Ammon's horn (tissue), 1 donor: ENCODE results near the gene DNER.
A peak's percentile ranks its signal among the peaks of the same experiment; 100 is the strongest.
"Not testable (repeated sequence)": the region's sequence is repeated elsewhere in the genome, so short reads cannot be mapped to it uniquely, and the experiment has no call there.

ENCODE experiments used
- DNase-seq: peaks from one replicate; pipeline ENCODE4 v3.0.0-alpha.2; 2016; ENCODE audit warnings: low spot score

DNER gene

DNA sequence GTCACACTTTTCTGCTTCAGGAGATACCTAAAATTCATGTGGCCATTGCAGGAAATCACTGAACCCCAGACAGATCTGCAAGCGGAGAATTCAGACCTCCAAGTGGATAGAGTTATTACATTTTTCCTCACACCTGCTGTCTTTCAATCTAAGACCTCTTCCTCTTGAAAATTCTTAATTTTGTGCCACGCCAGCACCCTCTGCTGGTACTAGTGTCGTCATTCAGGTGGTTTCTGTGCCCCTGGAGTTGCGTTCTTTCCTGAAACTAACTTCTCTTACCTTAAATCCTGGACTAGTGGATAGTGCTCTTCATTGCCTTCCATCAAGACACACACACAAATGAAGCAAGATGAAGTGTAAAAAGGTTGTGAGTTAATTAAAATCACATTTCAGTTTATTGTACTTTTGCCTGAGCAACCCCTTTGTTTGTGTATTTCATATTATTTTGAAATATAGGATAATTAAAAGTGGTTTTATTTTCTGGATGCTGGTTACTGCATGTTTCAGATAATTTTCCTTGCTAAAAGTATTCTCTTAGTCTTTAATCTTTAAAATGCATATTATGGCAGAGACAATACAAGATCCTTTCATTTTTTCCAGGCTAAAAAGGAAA, 1.6 kb upstream of the DNER start:
- DNase-seq, result peak; percentile 75

DNA sequence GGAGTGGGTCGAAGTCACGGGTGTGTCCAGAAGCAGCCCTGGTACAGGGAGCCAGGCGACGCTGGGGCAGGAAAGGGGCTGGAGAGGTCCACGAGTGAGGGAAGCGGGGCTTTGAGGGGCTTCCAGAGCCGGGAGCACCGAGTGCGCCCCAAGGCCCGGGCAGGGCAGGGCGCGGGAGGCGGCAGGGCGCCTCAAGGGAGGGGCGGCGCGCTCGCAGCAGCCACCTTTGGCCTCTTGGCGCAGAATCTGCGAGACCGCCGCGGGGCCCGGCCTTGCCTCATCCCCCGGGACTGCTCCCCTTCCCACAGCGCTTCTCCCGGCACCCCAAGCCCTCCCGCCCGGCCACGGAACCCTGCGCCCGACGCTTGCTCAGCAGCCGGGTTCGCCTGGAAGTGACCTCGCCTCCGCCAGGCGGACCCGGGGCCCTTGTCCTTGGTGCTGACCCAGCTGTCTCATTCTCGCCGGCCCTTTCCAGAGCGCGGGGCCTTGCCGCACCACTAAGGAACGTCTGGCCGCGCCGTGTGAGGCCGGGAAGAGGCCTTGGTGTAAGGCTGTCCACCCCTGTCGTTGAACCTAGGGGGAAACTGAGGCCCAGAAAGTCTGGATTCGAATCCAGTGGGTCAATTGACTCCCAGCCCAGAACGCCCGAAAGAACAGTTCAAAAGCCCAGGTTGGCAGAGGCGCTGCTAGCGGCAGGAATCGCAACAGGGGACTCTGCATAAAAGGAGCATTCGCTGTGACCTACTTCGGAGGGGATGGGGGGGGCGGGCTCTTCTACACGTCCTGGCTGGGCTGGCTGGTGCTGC, 584 bp upstream of the DNER start:
- peak; percentile 64 for DNase-seq

DNA sequence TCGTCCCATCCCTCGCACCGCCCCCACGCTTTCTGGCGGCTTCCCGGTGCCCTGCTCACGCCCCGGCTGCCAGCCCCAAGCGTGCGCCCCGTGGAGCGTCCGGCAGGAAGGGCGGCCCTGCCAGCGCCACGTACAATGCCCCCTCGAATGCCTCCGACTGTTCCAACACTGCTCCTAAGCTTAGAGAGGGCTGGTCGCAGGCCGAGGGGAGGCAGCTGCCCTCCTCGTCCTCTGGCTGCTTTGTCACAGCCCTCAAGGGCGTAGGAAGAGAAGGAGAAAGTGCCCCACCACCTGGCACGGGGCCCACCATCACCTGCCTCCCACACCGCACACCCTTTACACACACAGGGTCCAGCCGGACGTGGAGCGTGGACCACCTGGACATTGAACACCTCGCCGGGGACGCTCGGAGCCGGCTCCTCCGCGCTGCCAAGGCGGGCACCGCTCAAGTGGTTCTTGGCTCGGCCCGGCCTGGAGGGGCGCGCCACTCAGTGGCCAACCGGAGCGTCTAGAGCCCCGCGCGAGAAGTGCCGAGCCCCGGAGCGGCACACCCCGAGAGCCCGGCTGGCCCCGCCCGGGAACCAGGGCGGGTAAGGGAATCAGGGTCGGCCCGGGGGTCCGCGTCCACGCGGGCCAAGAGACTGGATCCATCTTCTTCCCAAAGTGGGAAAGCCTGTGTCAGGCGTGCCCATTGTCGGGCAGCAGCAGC, 830 bp downstream of the DNER start:
- DNase-seq, result peak; percentile 76

DNA sequence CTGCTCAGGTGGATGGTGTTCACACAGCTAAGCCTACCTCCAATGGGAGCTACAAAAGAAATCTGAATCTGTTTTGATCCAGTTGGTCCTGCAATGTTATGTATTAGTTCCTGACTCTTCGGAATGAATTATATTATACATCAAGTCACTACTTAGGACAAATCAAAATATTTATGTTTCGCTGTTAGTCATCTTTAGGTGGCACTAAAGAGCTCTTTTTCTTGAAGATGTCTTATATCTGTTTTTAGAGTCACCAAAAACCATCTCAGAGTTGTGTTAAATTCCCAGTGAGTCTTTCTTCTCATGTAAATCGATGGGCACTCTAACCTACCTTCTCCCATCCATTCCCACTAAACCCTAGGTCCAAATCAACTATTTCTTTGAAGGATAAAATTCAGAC, 2.2 kb downstream of the DNER start:
- DNase-seq, result no peak

DNA sequence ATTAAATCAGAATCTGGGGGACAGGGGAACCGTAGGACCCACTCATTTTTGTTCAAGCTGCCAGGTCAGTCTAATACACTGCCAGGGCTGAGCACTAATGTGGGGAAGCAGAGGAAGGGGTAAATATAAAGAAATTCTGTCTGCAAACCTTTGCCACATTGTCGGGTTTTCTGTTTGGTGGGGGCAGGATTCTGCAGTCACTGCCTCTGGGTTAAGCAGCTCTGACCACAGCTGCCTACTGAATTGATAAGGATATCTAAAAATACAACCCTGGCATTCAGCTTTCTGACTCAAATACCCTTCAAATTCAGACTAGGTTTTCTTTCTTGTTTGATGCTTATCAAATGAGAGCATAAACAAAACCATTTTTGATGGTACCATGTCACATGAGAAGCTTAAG, 6.0 kb downstream of the DNER start:
- DNase-seq, result no peak

DNA sequence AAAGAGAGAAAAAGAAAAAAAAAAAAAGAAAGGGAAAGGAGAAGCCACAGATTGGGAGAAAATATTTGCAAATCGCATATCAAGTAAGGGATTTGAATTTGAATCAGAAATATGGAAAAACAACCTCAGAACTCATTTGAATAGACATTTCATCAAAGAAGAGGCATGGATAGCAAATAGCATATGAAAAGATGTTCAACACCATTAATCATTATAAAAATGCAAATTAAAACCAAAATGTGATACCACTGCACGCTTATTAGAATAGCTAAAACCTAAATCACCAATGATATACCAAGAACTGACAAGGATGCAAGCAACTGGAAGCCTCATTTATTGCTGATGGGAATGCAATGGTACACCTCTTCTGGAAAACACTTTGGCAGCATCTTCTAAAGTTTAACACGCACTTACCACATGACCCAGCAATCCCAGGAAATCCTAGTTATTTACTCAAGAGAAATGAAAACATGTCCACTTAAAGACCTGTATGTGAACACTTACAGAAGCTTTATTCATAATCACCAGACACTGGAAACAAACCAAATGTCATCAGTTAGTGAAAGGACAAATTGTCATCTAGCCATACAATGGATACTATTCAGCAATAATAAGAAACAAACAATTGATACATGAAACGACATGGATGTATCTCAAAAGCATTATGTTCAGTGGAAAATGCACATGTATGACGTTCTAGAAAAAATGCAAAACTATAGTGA, 10.3 kb downstream of the DNER start:
- DNase-seq, result peak; percentile 63

DNA sequence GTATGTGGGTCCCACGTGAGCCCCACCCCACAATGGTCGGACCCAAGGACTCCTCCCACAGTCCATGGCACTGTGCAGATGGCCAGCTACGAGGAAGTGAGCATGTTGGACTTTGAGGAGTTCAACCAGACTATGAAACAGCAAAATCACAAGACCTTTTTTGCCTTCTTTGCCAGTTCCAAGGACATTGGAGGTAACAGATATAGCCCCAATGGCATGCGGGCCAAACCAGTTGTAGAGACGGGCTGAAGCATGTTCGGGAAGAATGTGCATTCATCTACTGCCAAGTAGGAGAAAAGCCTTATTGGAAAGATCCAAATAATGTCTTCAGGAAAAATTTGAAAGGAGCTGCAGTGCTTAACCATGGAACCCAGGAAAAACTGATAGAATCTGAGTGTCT, 12.6 kb downstream of the DNER start:
- no peak for DNase-seq

DNA sequence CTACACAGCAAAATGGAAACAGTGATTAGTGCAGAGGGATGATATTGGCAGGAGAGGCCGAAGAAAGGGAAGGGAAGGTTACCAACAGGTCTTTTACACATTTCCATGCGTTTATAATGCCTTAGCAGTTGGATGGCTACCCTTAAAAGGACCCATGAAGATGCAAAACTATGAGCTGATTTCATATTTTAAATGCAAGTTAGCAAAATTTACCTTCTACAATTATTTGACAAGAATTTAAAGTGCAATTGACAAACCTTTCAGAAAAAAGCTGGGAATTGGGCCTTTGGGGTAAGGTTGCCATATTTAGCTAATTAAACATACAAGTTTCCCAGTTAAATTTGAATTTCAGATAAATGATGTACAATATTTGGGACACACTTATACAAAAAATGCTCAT, 13.3 kb downstream of the DNER start:
- DNase-seq, result no peak

DNA sequence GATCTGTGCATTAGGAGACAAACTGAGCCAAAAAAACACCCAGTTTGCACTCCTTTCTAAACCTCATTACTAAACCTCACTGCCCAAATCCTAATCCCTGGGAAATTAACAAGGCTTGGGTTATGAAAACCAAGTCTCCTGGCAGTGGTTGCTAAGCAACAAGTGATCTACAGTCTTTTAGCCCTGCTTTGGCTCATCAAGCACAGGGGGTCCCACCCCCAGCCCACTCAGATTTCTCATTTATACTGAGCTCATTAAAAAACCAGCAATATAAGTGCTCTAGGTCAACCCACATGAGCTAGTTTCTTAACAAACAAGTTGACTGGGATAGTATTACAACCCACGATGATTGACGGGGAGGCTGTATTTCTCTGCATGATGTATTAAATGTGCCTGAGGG, 18.4 kb downstream of the DNER start:
- DNase-seq, result no peak

DNA sequence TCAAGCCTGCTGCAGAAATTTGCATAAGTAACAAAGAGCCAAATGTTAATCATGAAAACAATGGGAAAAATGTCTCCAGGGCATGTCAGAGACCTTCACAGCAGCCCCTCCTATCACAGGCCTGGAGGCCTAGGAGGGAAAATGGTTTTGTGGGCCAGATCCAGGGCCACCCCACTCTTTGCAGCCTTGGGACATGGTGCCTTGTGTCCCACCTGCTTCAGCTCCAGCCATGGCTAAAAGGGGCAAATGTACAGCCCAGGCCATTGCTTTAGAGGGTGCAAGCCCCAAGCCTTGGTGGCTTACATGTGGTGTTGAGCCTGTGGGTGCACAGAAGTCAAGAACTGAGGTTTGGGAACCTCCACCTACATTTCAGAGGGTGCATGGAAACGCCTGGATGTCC, 20.5 kb downstream of the DNER start:
- not testable (repeated sequence) for DNase-seq

DNA sequence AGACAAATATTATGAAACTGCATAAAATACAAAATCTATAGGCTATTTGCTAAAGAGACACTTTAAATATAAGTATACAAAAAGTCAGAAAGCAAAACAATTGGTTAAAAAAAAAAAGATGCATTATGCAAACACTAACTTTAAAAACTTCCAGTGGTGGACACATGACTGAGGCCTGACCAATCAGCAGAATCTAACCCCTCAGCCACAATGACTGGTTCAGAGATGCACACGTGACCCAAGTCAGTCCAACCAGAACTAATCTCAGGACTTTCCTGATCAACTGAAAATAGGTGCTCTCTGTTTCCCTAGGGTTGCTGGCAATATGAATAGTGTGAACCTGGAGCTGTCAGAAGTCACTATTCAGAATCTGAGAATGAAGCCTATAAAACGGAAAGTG, 22.7 kb downstream of the DNER start:
- no peak for DNase-seq

DNA sequence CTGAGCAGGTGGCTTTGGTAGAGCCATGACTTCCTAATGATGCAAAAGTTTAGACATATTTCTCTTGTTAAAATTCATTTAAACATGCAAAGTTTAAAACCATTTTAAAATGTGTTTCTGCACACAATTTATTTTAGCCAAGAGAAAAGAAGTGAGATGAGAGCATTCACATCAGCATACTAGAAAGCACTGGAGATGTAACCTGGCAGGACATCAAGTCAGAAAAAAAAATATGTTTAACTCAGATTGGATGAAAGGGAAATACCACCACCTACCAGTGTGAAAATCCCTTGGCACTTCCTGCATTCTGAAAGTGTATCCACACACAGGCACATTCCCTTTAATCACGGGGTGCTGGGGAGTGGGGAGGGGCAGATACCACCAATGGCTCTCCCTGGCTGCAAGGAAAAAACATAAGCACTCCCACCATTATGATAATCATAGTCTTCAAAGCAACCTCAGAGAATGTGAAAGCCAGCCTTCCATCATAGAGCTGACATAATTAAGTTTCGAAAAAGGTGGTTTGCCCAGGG, 25.0 kb downstream of the DNER start:
- DNase-seq, result no peak

DNA sequence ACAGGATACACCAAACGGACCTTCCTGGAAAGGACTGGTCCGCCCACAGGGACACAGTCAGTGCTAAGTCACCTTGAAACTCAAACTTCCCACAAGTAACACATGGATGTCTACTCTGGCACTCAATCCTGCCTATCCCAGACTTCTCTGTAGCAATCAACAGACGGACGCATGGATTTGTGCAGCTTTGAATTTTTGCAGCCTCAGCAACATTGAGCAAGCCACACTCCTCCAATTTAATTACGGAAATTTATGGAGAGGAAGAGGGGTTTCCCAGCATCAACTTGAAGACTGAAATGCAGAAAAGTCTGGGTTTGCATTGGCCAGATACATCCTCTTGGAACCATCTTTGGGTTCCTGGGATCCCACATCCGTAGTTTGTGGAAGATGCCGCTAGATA, 26.2 kb downstream of the DNER start:
- DNase-seq, result no peak

DNA sequence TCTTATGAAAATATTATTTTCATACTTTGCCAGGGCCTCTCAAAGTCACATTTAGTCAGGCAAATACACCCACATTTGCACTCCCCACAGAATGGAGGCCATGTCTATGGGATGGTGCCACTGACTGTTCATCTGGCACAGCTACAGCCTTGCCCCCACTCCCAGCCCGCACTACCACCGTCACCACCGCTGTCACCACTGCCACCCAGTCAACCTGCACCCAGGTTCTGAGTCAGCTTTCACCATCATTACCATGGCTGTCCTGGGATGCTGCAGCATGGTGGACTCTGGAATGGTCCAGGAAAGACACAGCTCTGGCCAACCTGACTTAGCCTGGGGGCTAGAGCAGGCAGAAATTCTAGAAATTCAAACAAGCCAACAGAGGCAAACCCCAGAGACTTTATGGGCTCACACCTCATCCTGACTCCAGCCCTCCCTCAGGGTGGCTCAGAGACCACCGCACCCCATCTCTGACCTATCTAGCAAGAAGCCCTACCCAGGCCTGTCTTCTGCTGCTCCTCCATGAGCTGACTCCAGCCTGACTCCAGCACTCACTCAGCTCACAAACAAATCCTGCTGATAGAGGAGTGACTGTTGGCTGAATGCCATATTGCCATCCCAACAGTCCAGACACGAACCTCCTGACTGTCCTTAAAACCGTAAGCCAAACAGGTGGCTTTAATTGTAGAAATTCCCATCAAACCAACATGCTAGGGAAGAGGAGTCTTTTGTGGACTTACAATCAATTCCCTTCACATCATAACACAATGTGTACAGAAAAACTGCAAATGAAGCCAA, 28.0 kb downstream of the DNER start:
- DNase-seq, result no peak

DNA sequence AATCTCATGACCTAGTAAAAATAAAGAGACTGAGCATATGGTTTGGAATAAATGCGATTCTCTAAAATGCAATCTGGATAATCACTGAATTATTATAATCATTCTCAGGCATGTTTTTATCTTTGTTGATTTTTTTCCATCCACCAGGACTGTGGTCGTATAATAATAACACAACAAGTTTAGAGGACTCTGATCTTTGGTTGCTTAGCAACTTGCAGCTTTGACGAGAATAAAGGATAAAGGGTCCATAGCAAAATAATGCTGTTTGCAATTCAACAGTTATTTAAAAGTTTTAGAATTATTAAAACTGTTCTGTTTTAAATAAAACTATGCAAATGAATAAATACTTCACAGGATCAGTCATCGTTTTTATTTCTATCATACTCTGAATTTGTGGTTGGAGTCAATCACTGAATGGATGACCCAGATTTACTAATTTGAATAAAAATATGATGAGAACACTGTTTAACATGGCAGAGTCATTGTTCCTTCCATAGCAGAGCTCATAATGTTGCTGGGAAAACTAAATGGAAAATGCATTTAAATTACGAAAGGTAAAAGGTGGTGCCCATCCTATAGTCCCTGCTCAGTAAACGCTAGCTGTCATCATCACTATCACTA, 29.3 kb downstream of the DNER start:
- no peak for DNase-seq

DNA sequence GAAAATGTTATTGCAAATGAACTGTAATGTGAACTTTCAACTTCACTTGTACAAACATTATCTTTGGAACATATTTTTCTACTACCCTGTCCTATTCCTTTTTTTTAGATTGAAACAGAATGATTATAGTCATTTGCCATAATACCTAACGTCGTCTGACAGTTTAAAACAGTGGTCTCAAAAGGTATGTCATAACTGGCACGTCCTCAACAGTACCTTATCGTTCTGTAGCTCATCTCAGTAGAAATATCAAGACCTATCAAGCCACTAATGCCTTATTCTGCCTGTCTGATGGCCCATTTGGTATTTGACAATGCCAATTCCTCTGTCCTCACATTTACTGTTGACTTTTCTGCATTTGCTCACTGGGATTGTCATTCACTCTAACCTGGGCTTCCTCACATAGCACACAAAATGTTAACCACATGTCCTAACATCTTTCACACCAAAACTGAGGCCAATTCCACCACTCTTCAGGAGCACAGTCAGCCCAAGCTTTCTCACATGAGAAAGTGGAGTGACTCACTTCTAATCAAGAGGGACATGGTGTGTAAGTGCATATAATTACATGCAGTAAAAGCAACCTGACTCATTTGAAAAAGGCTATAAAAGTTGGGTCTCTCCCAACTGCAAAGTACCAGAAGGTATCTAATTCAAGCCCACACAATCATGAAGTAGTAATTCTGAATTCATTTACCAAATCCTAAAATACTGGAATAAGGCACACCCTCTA, 34.8 kb downstream of the DNER start:
- peak; percentile 11 for DNase-seq

DNA sequence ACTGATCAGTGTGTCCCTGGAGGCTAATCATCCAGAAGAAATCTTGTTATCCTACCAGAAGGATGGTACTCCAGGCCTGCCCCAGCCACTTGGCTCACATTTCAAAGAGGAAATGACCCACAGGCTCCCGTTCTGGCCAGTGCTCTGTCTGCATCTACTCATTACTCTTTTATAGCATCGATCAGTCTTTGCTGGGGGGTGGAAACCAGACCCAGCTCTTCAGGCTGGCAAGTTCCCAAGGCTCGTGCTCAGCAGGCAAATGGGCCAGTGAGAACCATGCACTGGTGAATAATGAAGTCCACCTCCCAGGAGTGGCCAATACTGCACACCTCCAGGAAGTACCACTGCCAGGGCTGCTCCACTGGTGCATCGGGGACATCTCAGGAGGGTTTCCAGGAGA, 38.8 kb downstream of the DNER start:
- no peak for DNase-seq

DNA sequence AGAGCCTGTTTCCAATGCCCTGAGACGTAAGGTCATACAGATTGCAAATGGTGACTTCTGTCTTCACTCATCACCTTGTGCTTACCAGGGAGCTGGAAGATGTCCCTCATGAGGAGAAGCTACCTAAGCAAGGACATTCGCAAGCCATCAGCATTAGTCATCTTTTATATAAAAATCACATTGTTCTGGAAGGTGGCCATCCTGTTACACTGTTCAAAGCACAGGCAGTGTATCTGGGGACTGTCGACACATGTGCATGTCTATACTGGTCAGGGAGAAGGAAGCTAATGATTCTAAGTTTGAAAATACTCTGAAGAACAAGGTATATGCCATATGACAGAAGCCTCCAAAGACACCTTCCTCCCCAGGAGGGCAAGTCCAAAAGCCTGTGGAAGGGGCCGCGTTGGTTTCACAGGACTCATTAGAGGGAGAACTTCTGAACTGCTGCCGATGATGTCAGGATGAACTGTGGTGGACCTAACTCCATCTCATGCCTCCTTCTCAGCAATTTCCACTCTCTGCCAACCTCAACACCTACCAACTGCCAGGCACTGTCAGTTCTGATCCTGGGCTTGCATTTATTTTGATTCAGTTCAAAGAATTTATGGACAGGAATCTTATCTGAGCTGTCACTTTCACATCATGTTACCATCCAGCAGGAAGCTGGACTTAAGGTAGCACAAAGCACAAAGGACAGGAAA, 39.4 kb downstream of the DNER start:
- DNase-seq, result no peak

DNA sequence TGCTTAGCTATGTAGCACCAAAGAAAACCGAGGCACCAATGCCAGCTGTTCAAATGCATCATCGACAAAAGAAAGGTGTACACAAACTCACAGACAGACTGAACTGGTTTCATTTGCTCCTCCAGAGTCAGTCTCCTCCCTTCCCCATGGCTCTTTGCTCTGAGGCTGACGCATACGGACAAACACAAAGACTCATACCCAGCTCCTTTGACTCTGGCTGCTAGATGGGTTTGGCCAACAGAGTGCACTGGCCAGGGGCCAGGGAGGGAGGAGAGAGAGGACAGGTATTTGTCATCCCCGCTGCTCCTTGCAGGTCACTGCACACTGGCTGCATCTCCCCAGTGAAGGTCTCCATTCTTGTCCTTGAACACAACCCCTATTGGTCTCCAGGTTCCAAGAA, 40.7 kb downstream of the DNER start:
- DNase-seq, result no peak

DNA sequence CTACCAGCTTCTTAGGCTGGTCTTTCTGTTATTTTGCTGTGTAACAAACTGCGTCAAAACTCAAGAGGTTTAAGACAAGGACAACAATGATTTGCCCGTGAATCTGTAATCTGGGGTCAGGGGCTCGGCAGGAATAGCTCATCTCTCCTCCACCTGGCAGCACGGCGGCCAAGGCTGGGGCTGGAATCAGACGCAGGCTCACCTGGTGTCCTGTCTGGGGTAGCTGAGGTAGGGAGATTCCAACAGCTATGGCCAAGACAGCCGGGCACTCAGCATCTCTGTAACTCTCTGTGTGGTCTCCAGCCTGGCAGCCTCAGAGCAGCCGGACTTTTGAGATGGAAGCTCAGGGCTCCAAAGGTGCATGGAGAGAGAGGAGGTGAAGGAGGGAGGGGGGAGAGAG, 42.3 kb downstream of the DNER start:
- no peak for DNase-seq
